ENCODE data around the gene ZNF784. TPM values are rescaled to one million over a fixed set of nuclear protein-coding genes. Genes with fewer than 3 reads are reported as not detected.

The ZNF784 gene
- total and polyA plus RNA-seq, 9 of the 15 experiments (the other 6 are each of a cell fraction or from before 2014, with no cell fraction given): 0.14 to 6.1 (median 2.1) TPM

- TF ChIP-seq ZBTB33 (CRISPR knock-in tag; IDR thresholded peaks at IDR 0.05) (no peak), POU5F1 (IDR thresholded peaks at IDR 0.05; ENCODE audit: borderline replicate concordance, low read depth, low read length, partially characterized antibody) (no peak), HDAC6 (IDR thresholded peaks at IDR 0.05; ENCODE audit: low read depth, low read length) (no peak), KAT7 (CRISPR knock-in tag; IDR thresholded peaks at IDR 0.05; ENCODE audit: borderline replicate concordance) (0 out of 2 replicates have a peak, but pooled peaks have one; percentile 69), ZBTB9 (CRISPR knock-in tag; IDR thresholded peaks at IDR 0.05) (no peak), NFYB (IDR thresholded peaks at IDR 0.05; ENCODE audit: extremely low read depth, insufficient read length) (no peak), HLTF (IDR thresholded peaks at IDR 0.05) (no peak), THRAP3 (IDR thresholded peaks at IDR 0.05; ENCODE audit: borderline replicate concordance) (no peak), ETV6 (IDR thresholded peaks at IDR 0.05; ENCODE audit: borderline replicate concordance in 1 of 2, low read depth in 2 of 2, low read length in 1 of 2) (no peak), ETV6 (CRISPR knock-in tag; IDR thresholded peaks at IDR 0.05; ENCODE audit: borderline replicate concordance) (no peak)
Measured at GRCh38 chr19:55635856-55636440, 11.6 kb upstream of the ZNF784 start (continued).

Data from K562 (cell line).